ENCODE results near the gene DPYSL5.

Gene DPYSL5

DNA sequence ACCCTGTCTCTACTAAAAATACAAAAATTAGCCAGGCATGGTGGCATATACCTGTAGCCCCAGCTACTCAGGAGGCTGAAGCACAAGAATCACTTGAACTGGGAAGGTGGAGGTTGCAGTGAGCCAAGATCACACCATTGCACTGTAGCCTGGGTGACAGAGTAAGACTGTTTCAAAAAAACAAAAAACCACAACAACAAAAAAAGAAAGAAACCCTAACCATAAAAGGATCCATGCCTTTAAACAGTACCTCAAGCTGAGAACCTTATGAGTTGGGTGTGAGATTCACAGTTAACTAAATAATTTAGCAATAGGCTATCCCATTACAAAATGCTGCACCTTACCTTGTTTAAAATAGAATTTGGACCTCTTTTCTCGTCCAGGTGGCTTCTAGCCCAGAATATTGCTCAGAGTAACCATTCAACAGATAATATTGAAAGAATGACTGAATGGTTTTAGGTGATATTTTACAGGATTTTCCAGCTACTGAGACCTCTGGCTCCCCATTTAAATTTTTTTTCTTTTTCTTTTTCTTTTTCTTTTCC, 6.4 kb downstream of the DPYSL5 start:
- Histone ChIP-seq H3K27me3 (ENCODE audit: insufficient read depth, low read length) (peaks cover 21% of the 10 kb centered on the region), H3K79me1 (ENCODE audit: low read length) (no peaks in the 10 kb centered on the region), H3K9me3 (ENCODE audit: insufficient read depth, low read depth, low read length) (no peaks in the 10 kb centered on the region), H2BK120ac (ENCODE audit: insufficient read depth, low read length, poor library complexity) (no peak overlapping the region), H4K8ac (ENCODE audit: low read depth, low read length) (no peak overlapping the region), H2AFZ (ENCODE audit: insufficient read depth, low read length, poor library complexity) (no peak overlapping the region), H3K18ac (ENCODE audit: low read length) (no peak overlapping the region), H3K27ac (ENCODE audit: low read depth, low read length) (no peak overlapping the region), H3K4me3 (ENCODE audit: low read depth, low read length) (no peak overlapping the region), H3K36me3 (ENCODE audit: control insufficient read depth in 1 of 2, insufficient read depth in 2 of 2, low read length in 2 of 2) (no peaks in the 10 kb centered on the region), H2BK5ac (ENCODE audit: low read depth, low read length, poor library complexity) (no peak overlapping the region), H4K91ac (ENCODE audit: low read depth, low read length) (no peak overlapping the region), H3K23ac (ENCODE audit: low read length) (no peak overlapping the region), H3K79me2 (ENCODE audit: control insufficient read depth, insufficient read depth, low read length, poor library complexity) (no peaks in the 10 kb centered on the region), H2BK12ac (ENCODE audit: low read length) (no peak overlapping the region), H4K12ac (ENCODE audit: low read depth, low read length) (no peak overlapping the region), H3K14ac (ENCODE audit: low read length) (no peak overlapping the region), H3K9ac (ENCODE audit: low read length) (no peak overlapping the region), H2AK5ac (ENCODE audit: low read length) (no peak overlapping the region), H3K4ac (ENCODE audit: low read depth, low read length) (no peak overlapping the region), H3K4me2 (ENCODE audit: low read length) (no peak overlapping the region), H3K4me1 (ENCODE audit: control insufficient read depth in 1 of 2, insufficient read depth in 2 of 2, low read length in 2 of 2) (no peaks in the 10 kb centered on the region)
- no CpG with 5 or more reads among the region's 1 CpG for WGBS (ENCODE audit: extremely low coverage, insufficient coverage, insufficient read length)
- no peak for DNase-seq

DNA sequence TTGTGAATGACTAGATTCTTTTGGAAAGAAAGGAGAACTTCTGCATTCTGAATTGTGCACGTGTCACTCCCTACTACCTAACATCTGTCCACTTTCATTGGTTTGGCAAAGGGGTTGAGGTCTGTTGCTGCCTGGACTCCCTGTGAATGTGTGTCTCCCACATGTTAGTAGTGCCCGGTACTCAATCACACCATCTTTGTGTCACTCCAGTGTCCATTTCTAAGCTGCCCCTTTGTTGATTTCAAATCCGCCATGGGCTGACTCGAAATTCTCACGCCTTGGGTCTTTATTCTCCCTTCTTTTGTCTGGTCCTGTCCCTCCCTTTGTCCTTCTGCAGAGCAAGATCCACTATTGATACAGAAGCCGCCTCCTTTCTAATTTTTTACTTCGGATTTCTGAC, 7.5 kb downstream of the DPYSL5 start:
- no peak overlapping the region for H2BK5ac ChIP-seq (ENCODE audit: low read depth, low read length, poor library complexity)
- no peak overlapping the region for H3K23ac ChIP-seq (ENCODE audit: low read length)
- DNase-seq, result no peak
- H3K79me2 ChIP-seq (ENCODE audit: control insufficient read depth, insufficient read depth, low read length, poor library complexity), result no peaks in the 10 kb centered on the region
- no peaks in the 10 kb centered on the region for H3K79me1 ChIP-seq (ENCODE audit: low read length)
- no peaks in the 10 kb centered on the region for H3K36me3 ChIP-seq (ENCODE audit: control insufficient read depth in 1 of 2, insufficient read depth in 2 of 2, low read length in 2 of 2)
- no peak overlapping the region for H4K12ac ChIP-seq (ENCODE audit: low read depth, low read length)
- no peak overlapping the region for H2BK120ac ChIP-seq (ENCODE audit: insufficient read depth, low read length, poor library complexity)
- H4K8ac ChIP-seq (ENCODE audit: low read depth, low read length), result no peak overlapping the region
- H3K18ac ChIP-seq (ENCODE audit: low read length), result no peak overlapping the region
- H4K91ac ChIP-seq (ENCODE audit: low read depth, low read length), result no peak overlapping the region
- no peaks in the 10 kb centered on the region for H3K9me3 ChIP-seq (ENCODE audit: insufficient read depth, low read depth, low read length)
- H2AFZ ChIP-seq (ENCODE audit: insufficient read depth, low read length, poor library complexity), result no peak overlapping the region
- H3K27me3 ChIP-seq (ENCODE audit: insufficient read depth, low read length), result peaks cover 10% of the 10 kb centered on the region
- no CpG with 5 or more reads among the region's 7 CpGs for WGBS (ENCODE audit: extremely low coverage, insufficient coverage, insufficient read length)
- H3K14ac ChIP-seq (ENCODE audit: low read length), result no peak overlapping the region
- H3K4me3 ChIP-seq (ENCODE audit: low read depth, low read length), result no peak overlapping the region
- no peak overlapping the region for H3K4me2 ChIP-seq (ENCODE audit: low read length)
- H3K27ac ChIP-seq (ENCODE audit: low read depth, low read length), result no peak overlapping the region
- no peak overlapping the region for H2BK12ac ChIP-seq (ENCODE audit: low read length)
- H2AK5ac ChIP-seq (ENCODE audit: low read length), result no peak overlapping the region
- H3K4ac ChIP-seq (ENCODE audit: low read depth, low read length), result no peak overlapping the region
- peaks cover 0 to 2% of the 10 kb centered on the region in 2 experiments for H3K4me1 ChIP-seq (ENCODE audit: control insufficient read depth in 1 of 2, insufficient read depth in 2 of 2, low read length in 2 of 2)
- no peak overlapping the region for H3K9ac ChIP-seq (ENCODE audit: low read length)

DNA sequence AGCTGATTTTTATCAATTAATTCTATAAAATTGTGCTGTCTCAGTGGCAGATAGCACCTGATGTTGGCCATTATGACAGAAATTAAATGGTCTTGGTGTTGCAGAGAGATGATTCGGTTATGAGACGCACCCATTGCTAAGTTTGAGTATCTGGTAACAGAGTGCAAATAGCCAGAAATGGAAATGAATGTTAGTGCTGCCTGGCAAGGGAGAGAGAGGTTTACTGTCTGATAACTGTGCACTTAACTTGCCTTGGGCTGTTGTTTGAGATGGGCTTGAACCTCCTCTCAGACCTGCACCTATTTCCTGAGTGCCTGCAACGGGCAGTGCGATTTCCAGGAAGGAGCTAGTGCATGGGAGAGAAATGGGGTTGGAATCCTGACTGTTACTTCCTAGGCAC, 11.7 kb downstream of the DPYSL5 start:
- H4K91ac ChIP-seq (ENCODE audit: low read depth, low read length), result no peak overlapping the region
- H2BK12ac ChIP-seq (ENCODE audit: low read length), result no peak overlapping the region
- H2BK5ac ChIP-seq (ENCODE audit: low read depth, low read length, poor library complexity), result no peak overlapping the region
- H3K4me2 ChIP-seq (ENCODE audit: low read length), result no peak overlapping the region
- no peaks in the 10 kb centered on the region for H3K79me1 ChIP-seq (ENCODE audit: low read length)
- H4K12ac ChIP-seq (ENCODE audit: low read depth, low read length), result no peak overlapping the region
- no peak overlapping the region for H3K27ac ChIP-seq (ENCODE audit: low read depth, low read length)
- H3K9me3 ChIP-seq (ENCODE audit: insufficient read depth, low read depth, low read length), result no peaks in the 10 kb centered on the region
- no peaks in the 10 kb centered on the region for H3K27me3 ChIP-seq (ENCODE audit: insufficient read depth, low read length)
- no peak for DNase-seq
- H3K4ac ChIP-seq (ENCODE audit: low read depth, low read length), result no peak overlapping the region
- peak overlapping the region; percentile 54 for H3K23ac ChIP-seq (ENCODE audit: low read length)
- peaks cover 0 to 2% of the 10 kb centered on the region in 2 experiments for H3K4me1 ChIP-seq (ENCODE audit: control insufficient read depth in 1 of 2, insufficient read depth in 2 of 2, low read length in 2 of 2)
- H2BK120ac ChIP-seq (ENCODE audit: insufficient read depth, low read length, poor library complexity), result no peak overlapping the region
- H3K18ac ChIP-seq (ENCODE audit: low read length), result no peak overlapping the region
- no peaks in the 10 kb centered on the region for H3K36me3 ChIP-seq (ENCODE audit: control insufficient read depth in 1 of 2, insufficient read depth in 2 of 2, low read length in 2 of 2)
- no peak overlapping the region for H3K4me3 ChIP-seq (ENCODE audit: low read depth, low read length)
- no peaks in the 10 kb centered on the region for H3K79me2 ChIP-seq (ENCODE audit: control insufficient read depth, insufficient read depth, low read length, poor library complexity)
- H4K8ac ChIP-seq (ENCODE audit: low read depth, low read length), result no peak overlapping the region
- H3K9ac ChIP-seq (ENCODE audit: low read length), result no peak overlapping the region
- no peak overlapping the region for H2AK5ac ChIP-seq (ENCODE audit: low read length)
- H2AFZ ChIP-seq (ENCODE audit: insufficient read depth, low read length, poor library complexity), result no peak overlapping the region
- no CpG with 5 or more reads among the region's 4 CpGs for WGBS (ENCODE audit: extremely low coverage, insufficient coverage, insufficient read length)
- no peak overlapping the region for H3K14ac ChIP-seq (ENCODE audit: low read length)

DNA sequence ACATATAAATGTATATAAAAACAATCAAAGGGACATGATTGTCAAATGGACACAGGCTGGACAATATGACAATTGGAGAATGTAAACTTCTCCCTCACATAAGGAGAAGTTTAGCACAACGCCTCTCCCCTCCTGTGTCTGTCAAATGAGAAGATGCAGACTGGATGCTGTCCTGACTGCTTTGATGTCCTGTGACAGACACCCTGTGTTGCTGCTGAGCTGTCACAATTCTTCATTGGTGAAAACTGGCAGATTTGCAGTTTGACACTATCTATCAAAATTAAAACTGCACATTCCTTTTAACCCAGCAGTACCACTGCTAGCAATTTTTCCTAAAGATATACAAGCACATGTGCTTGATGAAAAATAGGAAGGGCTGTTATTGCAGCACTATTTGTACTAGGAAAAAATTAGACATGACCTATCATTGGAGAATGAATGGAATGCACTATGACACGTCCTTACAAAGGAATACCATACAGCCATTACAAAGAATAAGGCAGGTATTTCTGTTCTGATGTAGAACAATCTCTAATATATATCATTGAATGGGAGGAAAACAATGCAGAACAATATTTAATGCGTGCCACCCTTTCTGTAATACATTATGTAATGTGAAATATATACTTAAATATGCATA, 12.4 kb downstream of the DPYSL5 start:
- no peaks in the 10 kb centered on the region for H3K36me3 ChIP-seq (ENCODE audit: control insufficient read depth in 1 of 2, insufficient read depth in 2 of 2, low read length in 2 of 2)
- H3K9ac ChIP-seq (ENCODE audit: low read length), result no peak overlapping the region
- no peak overlapping the region for H4K8ac ChIP-seq (ENCODE audit: low read depth, low read length)
- H2AFZ ChIP-seq (ENCODE audit: insufficient read depth, low read length, poor library complexity), result no peak overlapping the region
- H4K91ac ChIP-seq (ENCODE audit: low read depth, low read length), result no peak overlapping the region
- H2BK12ac ChIP-seq (ENCODE audit: low read length), result no peak overlapping the region
- H3K79me1 ChIP-seq (ENCODE audit: low read length), result no peaks in the 10 kb centered on the region
- no peak overlapping the region for H2BK120ac ChIP-seq (ENCODE audit: insufficient read depth, low read length, poor library complexity)
- H3K23ac ChIP-seq (ENCODE audit: low read length), result no peak overlapping the region
- H3K9me3 ChIP-seq (ENCODE audit: insufficient read depth, low read depth, low read length), result no peaks in the 10 kb centered on the region
- peaks cover 0 to 2% of the 10 kb centered on the region in 2 experiments for H3K4me1 ChIP-seq (ENCODE audit: control insufficient read depth in 1 of 2, insufficient read depth in 2 of 2, low read length in 2 of 2)
- H2BK5ac ChIP-seq (ENCODE audit: low read depth, low read length, poor library complexity), result no peak overlapping the region
- no peak overlapping the region for H3K14ac ChIP-seq (ENCODE audit: low read length)
- no peaks in the 10 kb centered on the region for H3K27me3 ChIP-seq (ENCODE audit: insufficient read depth, low read length)
- no peaks in the 10 kb centered on the region for H3K79me2 ChIP-seq (ENCODE audit: control insufficient read depth, insufficient read depth, low read length, poor library complexity)
- no peak overlapping the region for H3K18ac ChIP-seq (ENCODE audit: low read length)
- no peak overlapping the region for H4K12ac ChIP-seq (ENCODE audit: low read depth, low read length)
- H3K4me3 ChIP-seq (ENCODE audit: low read depth, low read length), result no peak overlapping the region
- H2AK5ac ChIP-seq (ENCODE audit: low read length), result no peak overlapping the region
- WGBS (ENCODE audit: extremely low coverage, insufficient coverage, insufficient read length), result no CpG with 5 or more reads among the region's 3 CpGs
- no peak overlapping the region for H3K27ac ChIP-seq (ENCODE audit: low read depth, low read length)
- no peak overlapping the region for H3K4ac ChIP-seq (ENCODE audit: low read depth, low read length)
- no peak overlapping the region for H3K4me2 ChIP-seq (ENCODE audit: low read length)
- DNase-seq, result peak in 1 of 2 donors; percentile 74

Data from trophoblast cell (in vitro differentiated cells and primary cell).